GM12801 (cell line): ENCODE data around the gene ATOSB.

ENCODE experiments used
- CTCF ChIP-seq: IDR thresholded peaks from one replicate; pipeline ENCODE4 v1.5.1; 2011; ENCODE audit warnings: control low read depth; ENCODE audit not compliant: insufficient read length; ENCODE audit errors: extremely low read depth

ATOSB gene

GRCh38 chr9:35067056-35067455, 48.6 kb downstream of the ATOSB start:
- no peak for TF ChIP-seq CTCF

GRCh38 chr9:35060548-35061207, 55.0 kb downstream of the ATOSB start:
- TF ChIP-seq CTCF = no peak

- no peak for TF ChIP-seq CTCF
Measured at GRCh38 chr9:35059438-35059837, 56.2 kb downstream of the ATOSB start.

- no peak for TF ChIP-seq CTCF
Measured at GRCh38 chr9:35057271-35057620, 58.4 kb downstream of the ATOSB start.

GRCh38 chr9:35056571-35057270, 58.9 kb downstream of the ATOSB start:
- no peak for TF ChIP-seq CTCF

- TF ChIP-seq CTCF = no peak
Measured at GRCh38 chr9:35054871-35055644, 60.6 kb downstream of the ATOSB start.

- no peak for TF ChIP-seq CTCF
Measured at GRCh38 chr9:35054185-35054835, 61.4 kb downstream of the ATOSB start.
